GM23248 (cell line): Measurements from ENCODE around the gene PPFIBP1.

ENCODE experiments used
- EZH2 ChIP-seq: fragments of 200-600 bp; sonication (generic); IDR thresholded peaks from 2 replicates; pipeline ENCODE4 v1.6.1; 2018; ENCODE audit warnings: antibody characterized with exemption, mild to moderate bottlenecking; ENCODE audit not compliant: insufficient read depth, poor library complexity, severe bottlenecking
- EZH2phosphoT487 ChIP-seq: fragments of 200-600 bp; sonication (generic); IDR thresholded peaks from 2 replicates; pipeline ENCODE4 v1.6.1; 2018; ENCODE audit warnings: antibody characterized with exemption, moderate library complexity, mild to moderate bottlenecking, low read depth; ENCODE audit not compliant: insufficient read depth

DNA sequence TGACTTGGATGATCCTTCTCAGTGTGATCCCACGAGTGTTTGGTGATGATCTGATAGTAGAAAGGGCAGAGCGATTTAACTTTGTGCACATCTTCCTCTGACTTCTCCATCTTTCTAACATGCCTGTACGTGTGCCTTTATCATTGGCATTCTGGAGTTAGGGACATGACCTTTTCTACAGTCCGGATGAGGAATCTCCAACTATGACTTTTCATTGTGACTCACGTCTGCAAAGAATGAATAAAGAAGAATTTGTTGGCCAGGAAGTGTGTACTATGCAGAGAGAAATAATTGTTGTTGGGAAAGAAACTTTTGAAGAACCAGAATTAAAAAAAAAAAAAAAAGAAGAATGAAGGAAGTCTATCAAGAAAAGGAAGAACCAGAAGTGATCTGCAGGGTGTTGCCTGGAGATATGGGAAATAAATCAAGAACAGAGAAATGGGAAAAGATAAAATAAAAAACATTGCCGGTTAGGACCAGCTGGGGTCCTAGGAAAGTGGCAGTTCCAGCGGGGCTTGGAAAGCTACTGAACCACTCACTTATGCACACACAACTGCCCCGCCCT is 25.3 kb downstream of the PPFIBP1 start:
- TF ChIP-seq EZH2 (no peak), EZH2phosphoT487 (no peak)
